ENCODE data around the gene PRRC2B.

The PRRC2B gene

GRCh38 chr9:131476777-131477345, 83.0 kb downstream of the PRRC2B start:
- TF ChIP-seq CTCF (conservative IDR thresholded peaks at IDR 0.05; ENCODE audit: low read depth, low read length) = no peak
- H3K4me3 ChIP-seq (ENCODE audit: low read length) = no peak overlapping the region
- DNase-seq (ENCODE audit: low read depth) = no peak

GRCh38 chr9:131477367-131477766, 83.5 kb downstream of the PRRC2B start:
- DNase-seq (ENCODE audit: low read depth) = no peak
- H3K4me3 ChIP-seq (ENCODE audit: low read length) = no peak overlapping the region
- no peak for TF ChIP-seq CTCF (conservative IDR thresholded peaks at IDR 0.05; ENCODE audit: low read depth, low read length)

GRCh38 chr9:131477816-131478419, 84.0 kb downstream of the PRRC2B start:
- no peak overlapping the region for H3K4me3 ChIP-seq (ENCODE audit: low read length)
- no peak for TF ChIP-seq CTCF (conservative IDR thresholded peaks at IDR 0.05; ENCODE audit: low read depth, low read length)

GRCh38 chr9:131478421-131478868, 84.6 kb downstream of the PRRC2B start:
- DNase-seq (ENCODE audit: low read depth) = no peak
- H3K4me3 ChIP-seq (ENCODE audit: low read length) = no peak overlapping the region
- peak; percentile 68 for TF ChIP-seq CTCF (conservative IDR thresholded peaks at IDR 0.05; ENCODE audit: low read depth, low read length)

More at GRCh38 chr9:131477816-131478419, 84.0 kb downstream of the PRRC2B start:
- no peak for DNase-seq (ENCODE audit: low read depth)

- DNase-seq (ENCODE audit: low read depth) = no peak
- H3K4me3 ChIP-seq (ENCODE audit: low read length) = no peak overlapping the region
- no peak for TF ChIP-seq CTCF (conservative IDR thresholded peaks at IDR 0.05; ENCODE audit: low read depth, low read length)
Observed at GRCh38 chr9:131478911-131479310, 85.0 kb downstream of the PRRC2B start.

GRCh38 chr9:131480258-131480657, 86.4 kb downstream of the PRRC2B start:
- no peak for DNase-seq (ENCODE audit: low read depth)
- H3K4me3 ChIP-seq (ENCODE audit: low read length) = no peak overlapping the region
- no peak for TF ChIP-seq CTCF (conservative IDR thresholded peaks at IDR 0.05; ENCODE audit: low read depth, low read length)
